Fibroblast of villous mesenchyme (primary cell): ENCODE measurements around the gene KCND1. TPM values are rescaled to one million over a fixed set of nuclear protein-coding genes. Genes with fewer than 3 reads are reported as not detected.

Source experiments
- DNase-seq: peaks from one replicate; pipeline ENCODE4 v3.0.0-alpha.2; 2010; ENCODE audit warnings: low read depth
- H3K4me3 ChIP-seq: 2 replicates; pipeline ENCODE4 v1.5.1; 2011; ENCODE audit warnings: low read depth, mild to moderate bottlenecking, low read length
- CTCF ChIP-seq: IDR thresholded peaks from 2 replicates; pipeline ENCODE4 v1.5.1; 2012; ENCODE audit warnings: low read depth, mild to moderate bottlenecking, low read length; ENCODE audit not compliant: insufficient read depth
- total RNA-seq: library from RNA; depleted of rRNA; stranded (reverse); fragments of >200 nt; gene quantifications from 2 replicates; pipeline ENCODE4 v1.2.3, GENCODE V29; 2012

KCND1 gene
- total RNA-seq, 1 donor, result 2.6 TPM

DNA sequence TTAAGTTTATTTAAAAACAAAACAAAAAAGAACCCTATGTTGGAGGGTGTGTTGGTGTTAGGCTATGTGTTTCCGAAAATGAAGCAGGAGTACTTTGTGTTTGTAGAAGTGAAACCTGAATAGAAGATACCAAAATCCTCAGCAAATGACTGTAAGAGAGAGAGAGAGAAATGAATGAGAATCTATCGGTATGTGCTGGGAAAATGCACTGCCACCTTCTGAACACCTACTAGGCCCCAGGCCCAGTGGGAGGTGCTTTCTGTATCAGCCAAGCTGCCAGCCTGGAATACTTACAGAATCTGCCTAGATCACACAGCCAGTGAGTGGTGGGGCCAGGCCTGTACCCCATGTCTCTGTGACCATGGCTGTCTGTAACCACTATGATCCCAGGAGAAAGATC, 37.9 kb downstream of the KCND1 start:
- no peak for DNase-seq
- no peak for TF ChIP-seq CTCF
- H3K4me3 ChIP-seq, result no peak overlapping the region

GRCh38 chrX:48927736-48928382, 43.8 kb downstream of the KCND1 start:
- H3K4me3 ChIP-seq, result no peak overlapping the region
- TF ChIP-seq CTCF, result no peak
- DNase-seq, result no peak

DNA sequence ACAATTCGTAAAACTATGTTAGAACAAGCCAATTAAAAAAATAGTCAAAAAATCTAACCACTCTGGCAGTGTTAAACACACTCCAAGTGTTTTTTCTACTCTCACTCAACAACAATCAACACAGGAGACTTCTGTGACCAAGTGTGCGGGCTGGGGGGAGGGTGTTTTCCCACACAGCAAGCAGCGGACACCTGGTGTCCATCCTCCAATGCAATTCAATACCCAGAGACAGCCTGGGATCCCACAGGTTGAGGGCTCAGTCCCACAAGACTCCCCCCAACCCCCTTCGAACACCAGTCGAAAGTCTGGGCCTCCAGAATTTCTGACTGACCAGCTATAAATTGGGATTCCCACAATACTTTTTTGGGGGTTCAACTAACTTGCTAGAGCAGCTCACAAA, 44.5 kb downstream of the KCND1 start:
- no peak overlapping the region for H3K4me3 ChIP-seq
- no peak for DNase-seq
- no peak for TF ChIP-seq CTCF

DNA sequence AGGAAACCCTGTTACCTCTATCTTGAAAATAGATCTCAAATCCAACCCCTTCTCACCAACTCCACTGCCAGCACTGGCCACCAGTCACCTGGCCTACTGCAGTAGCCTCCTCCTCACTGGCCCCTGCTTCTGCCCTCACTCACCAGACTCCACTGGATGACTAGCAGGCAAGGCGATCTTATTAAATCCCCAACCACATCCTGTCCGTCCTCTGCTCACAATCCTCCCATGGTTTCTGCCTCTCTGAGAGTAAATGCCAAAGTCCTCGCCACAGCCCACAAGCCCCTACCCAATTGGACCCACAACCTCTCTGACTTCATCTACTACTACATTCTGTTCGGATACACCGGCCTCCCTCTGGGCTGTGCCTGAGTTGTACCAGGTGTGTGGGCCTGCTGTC, 47.4 kb downstream of the KCND1 start:
- H3K4me3 ChIP-seq, result no peak overlapping the region
- TF ChIP-seq CTCF, result no peak
- no peak for DNase-seq

- no peak for DNase-seq
- H3K4me3 ChIP-seq, result no peak overlapping the region
- no peak for TF ChIP-seq CTCF
These were observed 47.9 kb downstream of the KCND1 start for GRCh38 chrX:48923771-48924170.

- no peak for TF ChIP-seq CTCF
- no peak overlapping the region for H3K4me3 ChIP-seq
- no peak for DNase-seq
These were observed 50.9 kb downstream of the KCND1 start for GRCh38 chrX:48920718-48921104.
